WTC11 (cell line): Measurements from ENCODE around the gene CDH12. TPM values are rescaled to one million over a fixed set of nuclear protein-coding genes. Genes with fewer than 3 reads are reported as not detected.

Experiments used
- ATAC-seq: fragments of 200-7000 bp; cut with Tn5 transposase; 2 replicates; pipeline ENCODE4 v1.10.0; 2021; ENCODE audit warnings: mild to moderate bottlenecking, moderate library complexity
- CTCF ChIA-PET: fragments of 300-600 bp; sonication (Branson Sonifier 250); formaldehyde crosslinking; loops from one replicate; lab custom pipeline; 2021; ENCODE audit warnings: antibody characterized with exemption; lab: Charles Lee
- POLR2A ChIA-PET: fragments of 350-600 bp; sonication (Branson Sonifier 250); formaldehyde crosslinking; loops from one replicate; lab custom pipeline; 2021; ENCODE audit warnings: antibody characterized with exemption; lab: Charles Lee
- DNase-seq: peaks from one replicate; pipeline ENCODE4 v3.0.0; 2021; ENCODE audit warnings: low spot score
- H3K27ac Mint-ChIP-seq: 2 replicates; pipeline ENCODE4 v1.8.0; 2021; ENCODE audit warnings: mixed read lengths
- H3K27me3 Mint-ChIP-seq: 2 replicates; pipeline ENCODE4 v1.8.0; 2021; ENCODE audit warnings: low read depth, mild to moderate bottlenecking, moderate library complexity, mixed read lengths
- H3K36me3 Mint-ChIP-seq: 2 replicates; pipeline ENCODE4 v1.8.0; 2021; ENCODE audit warnings: mixed read lengths
- H3K4me1 Mint-ChIP-seq: 2 replicates; pipeline ENCODE4 v1.8.0; 2022; ENCODE audit warnings: mixed read lengths
- H3K4me3 Mint-ChIP-seq: 2 replicates; pipeline ENCODE4 v1.8.0; 2021; ENCODE audit warnings: mild to moderate bottlenecking, moderate library complexity, mixed read lengths
- H3K9me3 Mint-ChIP-seq: 2 replicates; pipeline ENCODE4 v1.8.0; 2021; ENCODE audit warnings: mixed read lengths
- CBFB ChIP-seq: sonication (generic); formaldehyde crosslinking; IDR thresholded peaks from 2 replicates; pipeline ENCODE4 v1.8.1; 2022; ENCODE audit warnings: mild to moderate bottlenecking, low read depth, missing genetic modification reagents
- CREM ChIP-seq: sonication (generic); formaldehyde crosslinking; IDR thresholded peaks from 2 replicates; pipeline ENCODE4 v1.8.1; 2022; ENCODE audit warnings: mild to moderate bottlenecking, missing genetic modification reagents, moderate library complexity
- ERG ChIP-seq: fragments of 250-450 bp; sonication (Bioruptor Pico); IDR thresholded peaks from 2 replicates; pipeline ENCODE4 v1.8.0; 2021; ENCODE audit warnings: mild to moderate bottlenecking
- ESRRA ChIP-seq: sonication (generic); formaldehyde crosslinking; IDR thresholded peaks from 2 replicates; pipeline ENCODE4 v1.8.1; 2022; ENCODE audit warnings: mild to moderate bottlenecking, missing genetic modification reagents, borderline replicate concordance
- HMGXB4 ChIP-seq: sonication (generic); formaldehyde crosslinking; IDR thresholded peaks from 2 replicates; pipeline ENCODE4 v1.8.1; 2023; ENCODE audit warnings: mild to moderate bottlenecking, moderate library complexity, missing genetic modification reagents
- JAZF1 ChIP-seq: fragments of 250-450 bp; sonication (Bioruptor Pico); IDR thresholded peaks from 2 replicates; pipeline ENCODE4 v1.9.0; 2021; ENCODE audit warnings: moderate library complexity, mild to moderate bottlenecking, inconsistent platforms
- MXD4 ChIP-seq: fragments of 250-450 bp; sonication (Bioruptor Pico); IDR thresholded peaks from 2 replicates; pipeline ENCODE4 v1.8.0; 2021; ENCODE audit warnings: mild to moderate bottlenecking, moderate library complexity, borderline replicate concordance
- NR2C2 ChIP-seq: sonication (generic); formaldehyde crosslinking; IDR thresholded peaks from 2 replicates; pipeline ENCODE4 v1.8.0; 2022; ENCODE audit warnings: mild to moderate bottlenecking, missing genetic modification reagents
- PREB ChIP-seq: sonication (generic); formaldehyde crosslinking; IDR thresholded peaks from 2 replicates; pipeline ENCODE4 v1.8.1; 2022; ENCODE audit warnings: mild to moderate bottlenecking, missing genetic modification reagents, moderate library complexity, borderline replicate concordance
- RELA ChIP-seq: sonication (generic); formaldehyde crosslinking; IDR thresholded peaks from 2 replicates; pipeline ENCODE4 v1.8.1; 2022; ENCODE audit warnings: missing genetic modification reagents, mild to moderate bottlenecking, borderline replicate concordance
- SMAD3 ChIP-seq: sonication (generic); formaldehyde crosslinking; IDR thresholded peaks from 2 replicates; pipeline ENCODE4 v1.8.0; 2022; ENCODE audit warnings: missing genetic modification reagents, mild to moderate bottlenecking, borderline replicate concordance
- USF1 ChIP-seq: sonication (generic); formaldehyde crosslinking; IDR thresholded peaks from 2 replicates; pipeline ENCODE4 v1.8.0; 2022; ENCODE audit warnings: mild to moderate bottlenecking, missing genetic modification reagents
- ZBTB43 ChIP-seq: sonication (generic); formaldehyde crosslinking; IDR thresholded peaks from 2 replicates; pipeline ENCODE4 v1.8.1; 2023; ENCODE audit warnings: mild to moderate bottlenecking, missing genetic modification reagents
- ZNF121 ChIP-seq: sonication (generic); formaldehyde crosslinking; IDR thresholded peaks from 2 replicates; pipeline ENCODE4 v1.8.0; 2023; ENCODE audit warnings: missing genetic modification reagents
- ZNF138 ChIP-seq: sonication (generic); formaldehyde crosslinking; conservative IDR thresholded peaks from 2 replicates; pipeline ENCODE4 v1.8.1; 2022; ENCODE audit warnings: mild to moderate bottlenecking, moderate library complexity, missing genetic modification reagents
- ZNF263 ChIP-seq: sonication (generic); formaldehyde crosslinking; IDR thresholded peaks from 2 replicates; pipeline ENCODE4 v1.8.1; 2022; ENCODE audit warnings: low read depth, mild to moderate bottlenecking, moderate library complexity, missing genetic modification reagents
- ZNF416 ChIP-seq: fragments of 250-450 bp; sonication (Bioruptor Pico); IDR thresholded peaks from 2 replicates; pipeline ENCODE4 v1.9.0; 2021; ENCODE audit warnings: mild to moderate bottlenecking, inconsistent platforms
- ZNF423 ChIP-seq: fragments of 250-450 bp; sonication (Bioruptor Pico); IDR thresholded peaks from 2 replicates; pipeline ENCODE4 v2.1.2; 2022; ENCODE audit warnings: mild to moderate bottlenecking, moderate library complexity
- total RNA-seq: library from RNA; stranded (reverse); gene quantifications from 3 replicates; pipeline ENCODE4 v1.2.3, GENCODE V29; 2021

Gene CDH12
- total RNA-seq, 1 experiment from 2014 or later = not detected

GRCh38 chr5:22050931-22051330 is 802.2 kb downstream of the CDH12 start:
- Mint-ChIP-seq H3K36me3 (no peaks in the 10 kb centered on the region), H3K27ac (no peak overlapping the region), H3K9me3 (no peaks in the 10 kb centered on the region), H3K27me3 (no peaks in the 10 kb centered on the region), H3K4me1 (peaks cover 24% of the 10 kb centered on the region), H3K4me3 (no peak overlapping the region)
- ATAC-seq = no peak
- TF ChIP-seq ZNF416 (CRISPR knock-in tag) (no peak), HMGXB4 (CRISPR knock-in tag) (no peak), ZNF263 (no peak), CREM (CRISPR knock-in tag) (no peak), NR2C2 (no peak), RELA (CRISPR knock-in tag) (no peak), ZNF138 (CRISPR knock-in tag) (no peak), ESRRA (CRISPR knock-in tag) (no peak), PREB (CRISPR knock-in tag) (no peak), MXD4 (CRISPR knock-in tag) (no peak), ZNF121 (no peak), SMAD3 (CRISPR knock-in tag) (no peak), JAZF1 (CRISPR knock-in tag) (no peak), CBFB (CRISPR knock-in tag) (no peak), ZNF423 (no peak)
- DNase-seq = no peak
- POLR2A ChIA-PET = no interaction called here
- CTCF ChIA-PET = no interaction called here

GRCh38 chr5:22044229-22044628 is 808.9 kb downstream of the CDH12 start:
- CTCF ChIA-PET = no interaction called here

More at GRCh38 chr5:22044229-22044628, 808.9 kb downstream of the CDH12 start:
- ATAC-seq (no peak), DNase-seq (no peak)
- TF ChIP-seq USF1 (CRISPR knock-in tag) (no peak), ZBTB43 (no peak), ERG (CRISPR knock-in tag) (no peak)
- no peak overlapping the region for H3K4me3 Mint-ChIP-seq
- H3K9me3 Mint-ChIP-seq = peaks cover 12% of the 10 kb centered on the region
- H3K36me3 Mint-ChIP-seq = no peaks in the 10 kb centered on the region
- H3K4me1 Mint-ChIP-seq = peaks cover 19% of the 10 kb centered on the region
- H3K27ac Mint-ChIP-seq = no peak overlapping the region
- H3K27me3 Mint-ChIP-seq = no peaks in the 10 kb centered on the region; the same call in 1 of the 2 replicates
- POLR2A ChIA-PET = no interaction called here
